Measurements from ENCODE around the gene ZNF189. TPM values are rescaled to one million over a fixed set of nuclear protein-coding genes. Genes with fewer than 3 reads are reported as not detected.

Gene ZNF189
- 10 to 100 TPM; 10.2 to 12.8 (median 11.5) TPM for total RNA-seq

DNA sequence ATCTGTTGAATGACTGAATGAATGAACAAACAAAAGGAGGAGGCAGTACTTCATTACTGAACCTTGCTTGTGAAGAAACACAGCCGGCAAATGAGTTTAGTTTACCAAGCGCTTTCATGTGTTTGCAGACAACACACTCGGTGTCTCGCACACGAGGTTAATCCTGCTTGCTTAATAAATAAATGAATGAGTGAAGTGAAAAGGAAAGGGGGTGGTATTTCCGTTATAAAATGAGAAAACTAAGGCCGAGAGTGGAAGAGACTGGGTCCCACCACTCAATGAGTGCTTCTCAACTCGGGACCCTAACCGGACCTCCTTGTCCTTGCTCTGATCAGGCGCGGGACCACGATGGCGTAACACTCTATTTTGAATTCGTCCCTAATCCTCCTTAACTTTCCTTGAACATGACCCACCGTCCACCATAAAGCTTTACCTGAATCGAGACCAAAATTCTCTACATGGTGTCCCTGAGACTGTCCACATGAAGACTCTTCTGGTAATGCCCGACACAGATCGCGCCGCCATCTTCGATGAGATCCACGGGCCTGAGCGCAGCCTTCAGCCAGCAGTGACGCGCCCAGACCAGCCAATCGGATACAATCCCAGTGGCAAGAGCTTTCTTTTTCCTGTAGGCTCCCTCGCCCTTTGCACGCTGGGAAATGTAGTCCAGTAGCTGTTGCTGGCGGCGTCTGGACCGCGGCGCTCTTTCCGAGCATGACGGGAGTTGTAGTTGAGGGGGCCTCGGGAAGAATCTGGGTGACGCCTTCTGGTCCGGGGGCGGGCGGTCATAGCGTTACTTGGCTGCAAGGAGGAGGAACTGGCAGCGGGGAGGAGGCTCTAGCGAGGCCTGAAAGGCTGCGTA, at the start of gene ZNF189, which contains the start of gene MRPL50:
Gene ZNF189, plus strand, starts transcription at position 784 of the 862 bp plus-strand sequence. CDS start 306 bp downstream, outside the sequence.
Gene MRPL50, minus strand, starts transcription at position 551 of the 862 bp plus-strand sequence. Its CDS starts 26 bp downstream, at position 525.
- H3K4me3 ChIP-seq (ENCODE audit: low read depth, poor library complexity, severe bottlenecking): peak within 1 kb of the TSS; percentile 68
- DNase-seq (ENCODE audit: low spot score in 2 of 2): peak; percentile 99
- intact Hi-C loops (cut with DNase I; ENCODE audit: low total_unique reads): no loop called here
- TF ChIP-seq CTCF (IDR thresholded peaks at IDR 0.05) (no peak), POLR2A (IDR thresholded peaks at IDR 0.05) (peak in 1 of 2 donors; percentile 22)
- WGBS, 2 donors: 0 to 1% methylated on average over 44 of the region's 44 CpGs

- 87 to 88% methylated on average over 1 of the region's 1 CpG for WGBS, 2 donors
- intact Hi-C loops (cut with DNase I; ENCODE audit: low total_unique reads): no loop called here
- H3K4me3 ChIP-seq (ENCODE audit: low read depth, poor library complexity, severe bottlenecking): no peak overlapping the region
- DNase-seq (ENCODE audit: low spot score in 2 of 2): no peak
- TF ChIP-seq POLR2A (IDR thresholded peaks at IDR 0.05): no peak
These were observed 48.4 kb upstream of the ZNF189 start for GRCh38 chr9:101350285-101350684.

- no peak overlapping the region for H3K4me3 ChIP-seq (ENCODE audit: low read depth, poor library complexity, severe bottlenecking)
- TF ChIP-seq POLR2A (IDR thresholded peaks at IDR 0.05) (no peak), CTCF (IDR thresholded peaks at IDR 0.05) (no peak)
- DNase-seq (ENCODE audit: low spot score in 2 of 2): no peak
- WGBS, 2 donors: 79 to 84% methylated on average over 6 of the region's 6 CpGs
- intact Hi-C loops (cut with DNase I; ENCODE audit: low total_unique reads): no loop called here
These were observed 45.7 kb upstream of the ZNF189 start for GRCh38 chr9:101352892-101353463.

- no peak for DNase-seq (ENCODE audit: low spot score in 2 of 2)
- 86 to 92% methylated on average over 2 of the region's 2 CpGs for WGBS, 2 donors
- intact Hi-C loops (cut with DNase I; ENCODE audit: low total_unique reads): no loop called here
- no peak overlapping the region for H3K4me3 ChIP-seq (ENCODE audit: low read depth, poor library complexity, severe bottlenecking)
- TF ChIP-seq CTCF (IDR thresholded peaks at IDR 0.05): no peak
- TF ChIP-seq POLR2A (IDR thresholded peaks at IDR 0.05): no peak
These were observed 45.0 kb upstream of the ZNF189 start for GRCh38 chr9:101353683-101354082.

- no peak for DNase-seq (ENCODE audit: low spot score in 2 of 2)
- H3K4me3 ChIP-seq (ENCODE audit: low read depth, poor library complexity, severe bottlenecking): no peak overlapping the region
- intact Hi-C loops (cut with DNase I; ENCODE audit: low total_unique reads): no loop called here
- WGBS, 2 donors: 75 to 82% methylated on average over 5 of the region's 5 CpGs
- TF ChIP-seq POLR2A (IDR thresholded peaks at IDR 0.05): no peak
- TF ChIP-seq CTCF (IDR thresholded peaks at IDR 0.05): no peak
These were observed 44.4 kb upstream of the ZNF189 start for GRCh38 chr9:101354143-101354764.
